ENCODE measurements around the gene MFAP5.

DNA sequence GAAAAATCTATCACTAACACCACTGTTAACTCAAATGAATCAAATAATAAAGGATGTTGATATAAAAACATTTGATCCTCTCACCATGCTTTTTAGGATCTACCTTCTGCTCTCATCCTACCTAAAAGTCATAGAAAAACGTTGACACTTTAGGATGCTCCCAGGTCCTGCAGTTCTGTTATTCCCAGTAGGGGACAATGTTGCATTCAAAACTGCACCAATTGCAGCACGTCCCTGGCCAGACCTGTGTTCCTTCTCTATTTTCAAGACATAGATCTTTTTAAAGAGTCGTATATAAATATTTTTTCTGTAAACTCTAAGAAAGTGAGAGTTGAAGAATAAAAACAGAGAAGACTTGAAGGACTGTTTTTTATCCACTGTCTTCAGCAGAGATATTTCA, 58.8 kb downstream of the MFAP5 start:
- TF ChIP-seq, protein P1, sequence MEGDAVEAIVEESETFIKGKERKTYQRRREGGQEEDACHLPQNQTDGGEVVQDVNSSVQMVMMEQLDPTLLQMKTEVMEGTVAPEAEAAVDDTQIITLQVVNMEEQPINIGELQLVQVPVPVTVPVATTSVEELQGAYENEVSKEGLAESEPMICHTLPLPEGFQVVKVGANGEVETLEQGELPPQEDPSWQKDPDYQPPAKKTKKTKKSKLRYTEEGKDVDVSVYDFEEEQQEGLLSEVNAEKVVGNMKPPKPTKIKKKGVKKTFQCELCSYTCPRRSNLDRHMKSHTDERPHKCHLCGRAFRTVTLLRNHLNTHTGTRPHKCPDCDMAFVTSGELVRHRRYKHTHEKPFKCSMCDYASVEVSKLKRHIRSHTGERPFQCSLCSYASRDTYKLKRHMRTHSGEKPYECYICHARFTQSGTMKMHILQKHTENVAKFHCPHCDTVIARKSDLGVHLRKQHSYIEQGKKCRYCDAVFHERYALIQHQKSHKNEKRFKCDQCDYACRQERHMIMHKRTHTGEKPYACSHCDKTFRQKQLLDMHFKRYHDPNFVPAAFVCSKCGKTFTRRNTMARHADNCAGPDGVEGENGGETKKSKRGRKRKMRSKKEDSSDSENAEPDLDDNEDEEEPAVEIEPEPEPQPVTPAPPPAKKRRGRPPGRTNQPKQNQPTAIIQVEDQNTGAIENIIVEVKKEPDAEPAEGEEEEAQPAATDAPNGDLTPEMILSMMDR (IDR thresholded peaks at IDR 0.05) = no peak
- TF ChIP-seq POLR2A (IDR thresholded peaks at IDR 0.05) (no peak), EP300 (IDR thresholded peaks at IDR 0.05) (no peak), POLR2AphosphoS5 (IDR thresholded peaks at IDR 0.05) (no peak)

All from gastroesophageal sphincter (tissue), 3 donors.